ENCODE data around the gene BBX.
"Not testable (repeated sequence)": the region's sequence is repeated elsewhere in the genome, so short reads cannot be mapped to it uniquely, and the experiment has no call there.

Gene BBX

DNA sequence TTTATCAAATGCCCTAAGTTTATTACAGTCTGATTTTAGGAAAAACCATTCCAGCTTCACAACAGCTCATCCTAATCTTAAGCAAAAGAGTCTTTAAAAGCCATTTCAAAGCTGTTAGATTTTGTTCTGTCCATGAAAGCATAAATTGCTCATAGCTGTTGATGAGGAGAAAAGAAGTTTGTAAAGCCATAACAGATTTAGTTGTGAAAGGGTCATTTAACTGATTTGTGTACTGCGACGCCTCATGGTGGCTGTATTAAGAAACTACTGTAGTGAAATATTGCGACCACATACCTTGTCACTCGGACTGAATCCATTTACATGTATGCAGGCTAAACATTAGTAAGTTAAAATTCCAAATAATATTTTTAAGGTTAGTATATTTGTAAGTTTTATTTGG lies 20.9 kb downstream of the BBX start:
- DNase-seq, result peak in 1 of 2 experiments; percentile 17

DNA sequence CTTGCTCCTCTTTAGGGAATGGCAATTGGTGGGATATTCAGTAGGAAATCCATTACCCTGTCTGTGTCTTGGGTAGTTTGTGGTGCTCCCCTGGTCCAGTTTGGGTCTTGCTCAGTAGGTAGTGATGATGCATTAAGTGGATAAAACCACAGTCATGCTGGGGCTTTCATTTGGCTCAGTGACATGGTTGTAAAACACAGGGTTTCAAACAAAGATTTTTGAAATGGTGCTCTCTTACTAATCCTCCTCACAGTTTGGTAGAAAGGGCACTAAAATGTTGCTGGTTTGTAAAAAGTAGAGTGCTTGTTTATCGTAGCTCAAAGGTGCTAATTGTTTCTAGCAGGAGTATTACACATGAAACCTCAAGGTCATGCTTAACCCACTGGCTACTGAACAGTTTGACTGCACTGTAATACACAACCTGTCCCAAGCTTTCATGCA lies 22.9 kb downstream of the BBX start:
- no peak for DNase-seq

DNA sequence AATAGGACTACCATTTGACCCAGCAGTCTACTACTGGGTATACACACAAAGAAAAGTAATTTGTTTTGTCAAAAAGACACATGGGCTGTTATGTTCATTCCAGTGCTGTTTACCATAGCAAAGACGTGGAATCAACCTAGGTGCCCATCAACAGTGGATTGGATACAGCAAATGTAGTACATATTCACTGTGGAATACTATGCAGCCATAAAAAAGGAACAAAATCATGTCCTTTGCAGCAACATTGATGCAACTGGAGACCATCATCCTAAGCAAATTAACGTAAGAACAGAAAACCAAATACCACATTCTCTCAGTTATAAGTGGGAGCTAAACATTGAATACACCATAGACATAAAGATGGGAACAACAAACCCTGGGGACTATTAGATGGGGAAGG lies 25.8 kb downstream of the BBX start:
- no peak for DNase-seq

DNA sequence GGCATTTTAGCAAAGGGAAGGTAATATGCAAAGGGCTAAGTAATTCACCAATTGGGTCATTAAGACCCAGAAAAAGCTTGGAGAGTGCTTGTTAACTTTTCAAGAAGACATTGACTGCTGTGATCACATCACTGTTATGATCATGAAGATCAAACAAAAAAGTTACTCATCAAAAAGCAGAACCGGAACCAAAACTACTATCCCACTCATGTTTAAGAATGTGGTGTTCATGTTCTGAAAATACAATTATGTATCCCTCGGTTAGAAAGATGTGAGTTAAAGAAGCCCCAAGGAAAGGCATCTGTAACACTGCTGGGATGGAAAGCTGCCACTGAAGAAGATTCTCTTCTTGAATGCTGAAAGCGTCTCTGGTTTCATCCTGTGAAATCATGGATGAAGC lies 32.6 kb downstream of the BBX start:
- no peak for DNase-seq

DNA sequence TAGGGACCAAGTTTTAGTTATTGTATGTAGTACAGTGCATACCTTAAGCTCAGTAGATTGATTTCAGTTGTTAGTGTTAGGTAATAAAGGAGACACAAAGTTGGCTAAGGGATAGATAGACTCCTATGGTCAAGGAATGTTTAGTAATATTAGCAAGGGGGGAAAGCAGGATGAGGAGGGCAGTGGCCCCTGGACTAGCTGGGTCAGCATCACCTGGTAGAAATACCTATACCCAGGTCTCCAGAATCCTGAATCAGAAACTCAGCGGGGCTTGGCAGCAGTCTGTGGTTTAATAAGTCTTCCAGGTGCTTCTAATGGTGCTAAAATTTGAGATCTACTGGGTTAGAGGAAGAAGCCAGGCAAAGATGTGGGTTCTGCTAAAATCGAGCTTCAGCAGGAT lies 35.0 kb downstream of the BBX start:
- DNase-seq, result no peak

DNA sequence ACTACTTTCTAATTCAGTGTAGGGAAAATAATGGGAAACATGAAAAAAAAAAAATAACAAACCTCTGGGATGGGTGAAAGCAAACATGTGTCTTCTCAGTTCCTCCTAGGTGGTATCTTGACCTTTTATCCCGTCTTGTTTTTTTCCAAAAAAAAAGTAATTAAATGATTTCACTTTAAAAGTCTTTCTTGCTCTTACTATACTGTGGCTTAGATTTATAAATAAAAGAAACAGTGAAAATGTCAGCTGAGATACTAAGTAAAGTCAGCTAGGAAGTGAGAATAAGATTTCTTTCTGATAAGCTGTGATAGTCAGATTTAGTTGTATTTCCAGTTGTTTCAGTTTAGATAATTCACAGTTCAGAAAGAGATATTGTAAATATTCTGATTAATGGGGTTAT lies 37.4 kb downstream of the BBX start:
- no peak for DNase-seq

DNA sequence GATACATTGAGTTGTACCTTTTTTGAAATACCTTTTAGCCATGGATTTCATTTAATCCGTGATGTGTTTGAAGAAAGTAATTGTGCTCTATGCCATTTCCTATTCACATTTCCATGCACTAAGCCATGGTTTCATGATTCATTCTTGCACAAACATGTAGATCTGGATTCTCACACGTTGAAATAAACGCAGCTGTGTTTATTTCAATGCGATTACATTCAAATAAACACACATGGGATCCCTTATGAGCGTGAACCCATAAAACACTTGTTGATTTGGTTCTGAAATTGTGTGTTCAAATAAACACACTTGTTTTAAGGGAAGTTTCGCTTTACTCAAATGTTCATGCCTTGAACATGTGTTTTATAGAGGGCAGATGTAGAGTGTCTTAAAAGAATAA lies 39.2 kb downstream of the BBX start:
- DNase-seq, result no peak

DNA sequence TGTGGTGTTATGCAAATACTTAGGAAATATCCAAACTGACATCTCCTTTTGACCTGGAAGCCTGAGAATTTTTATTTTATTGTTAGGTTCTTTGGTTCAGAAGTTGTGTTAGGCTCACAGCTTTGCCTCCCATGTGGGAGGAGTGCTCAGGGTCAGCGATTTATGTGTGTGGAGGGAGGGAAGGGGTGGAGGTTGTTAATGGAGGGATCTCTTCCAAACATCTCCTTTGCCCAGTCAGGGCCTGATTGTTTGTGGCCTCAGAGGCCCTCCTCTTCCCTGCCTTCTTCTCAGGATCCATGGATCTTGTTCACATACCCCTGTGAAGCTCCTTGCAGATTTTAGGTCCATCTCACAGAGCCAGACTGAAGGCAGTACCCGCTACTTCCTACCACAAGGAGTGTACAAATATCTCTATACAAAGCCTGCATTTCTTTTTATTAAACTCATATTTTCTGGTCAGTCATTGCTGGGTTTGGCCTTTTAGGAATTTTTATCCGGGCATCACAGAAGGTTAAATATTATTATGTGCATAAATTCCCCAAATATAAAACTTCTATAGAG lies 40.3 kb downstream of the BBX start:
- no peak for DNase-seq

DNA sequence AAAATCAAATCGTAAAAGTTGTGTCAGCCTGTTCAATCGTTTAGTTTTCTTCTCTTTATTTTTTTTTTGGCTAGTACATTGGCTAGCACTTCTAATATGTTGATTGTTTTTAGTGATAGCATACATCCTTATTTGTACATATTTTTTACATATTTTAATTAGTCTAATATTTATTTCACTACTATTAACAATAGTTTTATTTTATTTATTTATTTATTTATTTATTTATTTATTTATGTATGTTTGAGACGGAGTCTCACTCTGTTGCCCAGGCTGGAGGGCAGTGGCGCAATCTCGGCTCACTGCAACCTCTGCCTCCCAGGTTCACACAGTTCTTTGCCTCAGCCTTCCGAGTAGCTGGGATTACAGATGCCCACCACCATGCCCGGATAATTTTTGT lies 42.5 kb downstream of the BBX start:
- DNase-seq, result not testable (repeated sequence)

DNA sequence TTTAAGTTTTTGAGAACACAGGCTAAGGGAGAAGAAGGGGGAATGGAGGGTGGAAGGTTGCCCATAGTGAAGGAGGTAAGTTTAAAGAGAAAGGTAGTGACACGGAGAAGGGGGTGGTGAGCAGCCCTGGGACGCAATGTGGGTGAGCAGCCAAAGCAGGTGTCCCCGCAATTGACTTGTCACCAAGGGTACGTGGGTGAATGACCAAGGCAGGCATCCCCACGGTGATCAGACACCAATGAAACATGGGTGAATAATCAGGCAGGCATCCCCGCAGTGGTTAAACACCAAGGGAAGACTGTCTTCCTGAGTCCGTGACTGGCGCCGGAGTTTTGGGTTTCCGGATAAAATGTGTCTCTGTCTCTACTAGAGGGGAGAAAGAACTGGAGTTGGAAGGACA lies 48.3 kb downstream of the BBX start:
- DNase-seq, result not testable (repeated sequence)

DNA sequence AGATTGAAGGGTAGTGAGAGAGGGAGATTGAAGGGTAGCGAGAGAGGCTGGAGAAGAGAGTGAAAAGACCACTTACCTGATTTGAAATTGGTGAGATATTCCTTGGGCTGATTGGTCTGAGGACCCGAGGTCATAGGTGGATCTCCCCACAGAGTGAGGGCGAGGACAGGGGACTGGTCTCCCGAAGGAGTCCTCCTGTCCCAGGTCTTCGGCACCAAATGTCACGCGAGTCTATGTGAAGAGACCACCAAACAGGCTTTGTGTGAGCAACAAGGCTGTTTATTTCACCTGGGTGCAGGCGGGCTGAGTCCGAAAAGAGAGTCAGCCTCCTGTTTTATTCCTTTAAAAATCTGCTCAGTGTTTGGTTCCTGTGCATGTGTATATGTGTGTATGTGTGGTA lies 48.7 kb downstream of the BBX start:
- not testable (repeated sequence) for DNase-seq

DNA sequence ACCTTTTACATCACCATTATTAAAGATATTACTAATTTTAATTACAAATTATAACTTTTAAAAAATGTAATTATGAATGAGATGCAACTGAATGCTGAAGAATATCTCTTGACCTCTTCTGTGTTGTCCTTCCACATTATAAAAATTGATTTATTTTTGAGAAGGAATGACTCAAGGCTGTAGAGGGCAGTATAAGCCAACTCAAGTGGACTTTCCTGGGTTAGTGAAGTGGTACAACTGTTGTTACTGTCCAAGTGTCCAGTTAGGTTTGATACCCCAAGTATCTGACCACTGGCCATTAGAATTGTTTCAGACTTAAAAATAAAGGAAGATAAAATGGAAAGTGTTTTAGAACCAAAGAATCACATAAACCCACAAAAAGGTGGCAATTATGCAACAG lies 51.9 kb downstream of the BBX start:
- DNase-seq, result peak; percentile 11 to 36

DNA sequence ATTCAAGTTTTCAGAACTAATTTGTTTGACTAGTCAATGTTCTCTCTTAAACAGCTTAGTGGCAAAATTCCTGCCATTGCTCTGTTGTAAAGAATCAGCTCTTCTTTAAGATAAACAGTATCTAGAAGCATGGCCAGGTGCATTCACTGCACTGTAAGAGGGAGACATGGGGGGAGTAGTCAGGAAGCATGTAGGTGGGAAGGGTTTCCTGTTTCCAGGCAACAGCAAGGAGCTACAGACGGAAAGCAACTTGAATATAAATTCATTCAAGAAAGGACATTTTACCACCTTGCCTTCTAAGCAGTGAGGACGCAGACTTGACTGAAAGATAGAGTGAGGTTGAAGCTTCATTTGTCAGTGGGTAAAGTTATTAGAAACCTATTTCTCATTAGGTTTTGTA lies 55.3 kb downstream of the BBX start:
- no peak for DNase-seq

DNA sequence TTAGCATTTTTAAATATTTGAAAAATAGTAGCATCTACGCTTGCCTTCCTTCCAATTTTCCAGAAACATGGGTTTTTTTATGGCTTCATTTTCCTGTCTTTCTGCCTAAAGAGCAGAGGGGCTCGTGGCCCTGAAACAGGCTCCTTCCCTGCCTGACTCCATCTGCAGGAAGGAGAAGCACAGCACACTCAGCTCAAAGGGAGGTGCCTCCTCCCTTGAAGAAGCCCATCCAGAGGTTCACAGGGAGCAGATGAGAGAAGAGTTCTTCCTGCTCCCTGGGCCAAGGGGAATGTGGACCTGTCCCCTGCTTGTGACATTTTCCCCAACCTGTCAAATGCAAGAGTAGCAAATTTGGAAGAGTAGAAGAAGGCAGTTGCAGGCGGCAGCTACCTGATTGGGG lies 55.8 kb downstream of the BBX start:
- no peak for DNase-seq

DNA sequence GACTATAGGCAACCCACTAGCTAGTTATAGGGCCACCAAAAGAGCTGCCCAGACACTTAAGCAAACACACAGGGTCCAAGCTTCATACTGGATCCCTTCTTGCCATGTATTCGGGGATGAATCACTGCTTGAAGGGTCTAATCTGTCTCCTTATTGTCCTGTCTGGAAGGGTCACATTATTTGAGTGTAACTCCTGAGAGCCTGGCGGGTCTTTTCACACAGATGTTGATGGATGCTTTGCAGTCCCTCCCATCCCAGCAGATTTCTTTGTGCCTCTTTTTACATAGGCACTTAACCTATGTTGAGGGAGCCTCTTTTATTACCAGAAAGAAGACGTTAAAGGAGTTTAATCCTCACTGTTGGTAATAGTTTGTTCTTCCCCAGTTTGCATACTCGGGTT lies 56.6 kb downstream of the BBX start:
- no peak for DNase-seq

DNA sequence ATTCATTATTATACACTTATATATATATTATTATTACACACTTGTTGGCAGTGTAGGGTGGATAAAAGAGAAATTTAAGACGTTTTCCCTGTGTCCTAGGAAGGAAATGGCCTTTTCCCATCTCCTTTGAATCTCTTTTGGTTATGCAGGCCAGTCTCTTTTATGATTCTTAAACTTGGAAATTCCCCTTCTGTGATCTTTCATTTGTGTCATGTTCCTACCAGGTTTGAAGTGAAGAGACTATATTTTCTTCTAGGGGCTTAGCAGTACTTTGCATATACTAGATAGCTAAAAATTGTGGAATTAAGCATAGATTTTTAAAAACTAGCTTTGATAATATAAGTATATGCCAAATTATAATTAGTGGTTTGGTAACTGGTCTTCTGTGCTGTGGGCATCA lies 58.5 kb downstream of the BBX start:
- no peak for DNase-seq

DNA sequence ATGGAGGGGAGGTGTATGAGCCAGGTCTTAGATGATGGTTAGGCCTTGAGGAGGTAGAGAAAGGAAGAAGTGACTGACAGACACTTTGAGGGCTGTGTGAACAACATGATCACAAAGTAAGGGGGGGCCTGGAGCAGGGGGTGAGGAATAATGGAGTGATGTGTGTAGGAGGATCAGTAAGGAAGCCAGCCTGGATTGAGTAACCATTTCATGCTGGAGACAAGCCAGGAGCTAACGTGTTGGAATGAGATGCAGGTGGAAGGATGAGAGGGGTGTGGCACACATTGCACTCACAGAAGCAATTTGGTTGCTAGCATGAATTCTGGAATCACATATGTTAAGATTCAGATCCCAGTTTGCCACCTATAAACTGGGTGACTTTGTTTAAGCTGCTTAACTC lies 65.5 kb downstream of the BBX start:
- no peak for DNase-seq

DNA sequence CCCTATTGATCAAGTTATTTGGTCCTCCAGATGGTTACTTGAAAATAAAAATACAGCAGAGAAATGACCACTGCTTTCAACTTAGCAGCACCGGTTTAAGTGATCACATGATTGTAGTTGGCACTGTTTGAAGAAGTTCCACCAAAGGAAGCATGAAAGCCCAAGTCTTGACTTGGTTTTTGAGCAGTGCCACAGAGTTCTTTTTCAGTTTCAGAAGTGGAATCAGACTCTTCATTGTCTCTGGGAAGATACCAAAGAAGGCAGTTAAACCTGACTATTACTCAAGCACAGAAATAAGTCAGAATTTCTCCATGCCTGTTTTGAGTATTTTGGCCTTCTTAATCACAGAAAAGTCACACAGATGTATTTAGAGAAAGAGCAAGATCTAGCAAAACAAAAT lies 66.7 kb downstream of the BBX start:
- DNase-seq, result no peak

DNA sequence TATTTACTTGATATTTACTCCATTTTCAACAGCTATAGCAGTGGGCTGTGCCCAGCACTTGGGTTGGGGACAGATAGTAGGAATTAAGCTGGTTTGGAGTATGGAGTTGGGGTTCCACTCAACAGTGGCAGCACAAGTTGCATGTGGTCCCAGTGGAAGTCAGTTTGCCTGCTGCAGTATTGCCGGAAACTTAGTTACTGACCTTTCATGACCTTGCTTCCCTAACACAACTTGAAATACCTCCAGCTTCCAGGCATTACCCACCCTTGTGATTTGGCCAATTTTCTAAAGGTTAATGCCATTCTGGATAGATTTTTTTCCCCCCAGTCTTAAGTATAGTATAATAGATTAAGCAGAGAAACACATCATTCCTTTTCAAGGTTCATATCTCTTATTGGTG lies 68.0 kb downstream of the BBX start:
- DNase-seq, result no peak

DNA sequence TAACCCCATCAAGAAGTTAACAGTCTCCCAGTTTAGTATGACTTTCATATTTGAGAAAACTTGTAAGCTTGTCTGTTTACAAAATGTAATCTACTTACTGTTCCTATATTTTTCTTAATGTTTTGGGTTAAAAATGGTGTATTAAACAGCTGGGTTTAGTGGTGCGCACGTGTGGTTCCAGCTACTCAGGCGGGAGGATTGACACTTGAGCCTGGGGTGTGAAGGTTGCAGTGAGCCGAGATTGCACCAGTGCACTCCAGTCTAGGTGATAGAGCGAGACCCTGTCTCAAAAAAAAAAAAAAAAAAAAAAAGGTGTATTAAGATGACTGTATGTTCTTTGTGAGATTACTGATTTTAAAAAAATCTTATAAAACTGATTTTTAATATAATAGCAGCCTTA lies 69.3 kb downstream of the BBX start:
- DNase-seq, result no peak

DNA sequence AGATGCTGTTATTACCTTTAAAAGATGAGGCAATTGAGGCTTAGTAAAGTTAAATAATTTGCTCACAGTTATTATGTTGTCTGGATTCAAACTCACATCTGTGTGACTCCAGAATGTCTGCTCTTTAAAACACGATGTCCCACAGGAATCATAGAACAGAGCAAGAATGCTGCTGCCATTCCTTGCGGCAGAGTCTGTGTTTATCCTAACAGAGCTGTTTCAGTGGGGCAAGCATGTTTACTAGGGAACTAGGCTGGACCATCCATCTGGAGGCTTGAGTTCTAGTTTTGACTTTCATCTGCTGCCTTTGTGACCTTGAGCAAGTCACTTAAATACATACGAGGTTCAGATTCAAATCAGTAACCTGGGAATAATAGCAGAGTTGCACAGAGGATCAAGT lies 72.1 kb downstream of the BBX start:
- DNase-seq, result no peak

DNA sequence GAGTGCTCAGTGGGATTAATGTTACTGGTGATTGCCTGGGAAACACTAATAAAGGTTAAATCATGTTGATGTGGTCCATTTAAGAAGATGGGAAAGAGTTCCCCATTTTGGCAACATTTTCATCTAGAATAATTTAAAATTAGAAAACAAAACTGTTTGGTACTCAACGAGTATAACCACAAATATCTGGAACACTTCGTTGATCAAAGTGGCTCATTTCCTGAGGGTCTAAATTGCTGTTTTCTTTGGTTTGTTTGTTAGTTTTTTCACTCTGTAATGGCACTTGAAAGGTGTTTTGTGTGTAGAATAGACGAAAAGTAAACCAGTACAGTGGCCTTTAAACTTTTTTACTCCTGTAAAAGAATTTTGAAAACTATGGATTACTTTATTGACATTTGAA lies 73.9 kb downstream of the BBX start:
- DNase-seq, result no peak

DNA sequence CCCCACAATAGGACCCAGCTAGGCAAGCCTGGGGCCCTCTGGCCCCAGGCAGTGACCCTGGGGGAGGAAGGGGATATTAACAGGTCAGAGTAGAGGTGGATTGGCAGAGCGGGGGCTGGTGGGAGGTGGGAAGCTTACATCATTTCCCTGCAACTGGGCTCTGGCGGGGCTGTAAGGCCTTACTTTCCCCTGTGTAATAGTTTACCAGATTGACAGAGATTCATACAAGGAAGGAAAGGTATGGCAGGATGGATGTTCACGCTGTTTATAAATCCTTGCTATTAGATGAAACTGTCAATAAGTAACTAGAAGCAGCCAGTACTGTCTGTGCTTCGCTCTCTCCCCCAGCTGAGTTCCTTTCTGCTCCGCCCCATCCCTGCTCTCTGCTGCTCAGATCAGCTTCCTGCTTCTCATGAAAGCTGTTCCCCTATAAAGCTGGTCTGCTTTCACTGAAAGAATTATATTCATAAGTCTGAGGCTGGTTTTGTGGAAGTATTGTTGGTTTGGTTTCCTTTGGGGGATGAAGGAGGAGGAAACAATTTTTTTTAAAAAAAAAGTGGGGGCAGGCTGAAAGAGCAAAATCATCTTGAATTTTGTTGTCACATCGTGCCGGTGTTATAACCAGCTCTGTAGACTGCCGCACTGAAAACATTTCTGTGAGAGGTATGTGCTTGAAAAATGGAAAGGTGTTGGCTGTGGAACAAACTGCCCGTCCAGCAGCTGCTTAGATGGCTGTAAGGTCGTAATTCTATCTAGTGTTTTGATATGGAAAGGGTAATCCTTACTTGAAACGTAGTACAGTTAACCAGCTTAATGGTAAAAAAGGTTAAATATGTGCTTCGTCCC lies 76.4 kb downstream of the BBX start:
- peak; percentile 11 to 49 for DNase-seq

DNA sequence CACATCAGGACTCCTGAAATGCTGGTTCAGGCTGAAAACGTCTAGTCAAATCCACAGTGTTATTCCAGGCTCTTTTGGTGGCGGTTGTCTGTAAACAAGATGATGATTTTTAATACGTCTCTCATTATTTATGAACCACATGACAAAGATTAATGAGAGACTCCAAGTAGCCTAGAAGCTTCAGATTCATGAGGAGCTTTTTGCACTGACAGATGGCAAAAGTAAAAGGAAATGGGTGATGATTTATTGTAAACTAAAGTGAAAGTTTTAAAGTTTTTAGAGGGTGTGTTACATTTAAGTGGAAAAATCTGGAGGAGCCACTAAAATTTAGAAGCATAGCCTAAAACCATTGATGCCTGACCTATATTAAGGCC lies 77.0 kb downstream of the BBX start:
- no peak for DNase-seq

DNA sequence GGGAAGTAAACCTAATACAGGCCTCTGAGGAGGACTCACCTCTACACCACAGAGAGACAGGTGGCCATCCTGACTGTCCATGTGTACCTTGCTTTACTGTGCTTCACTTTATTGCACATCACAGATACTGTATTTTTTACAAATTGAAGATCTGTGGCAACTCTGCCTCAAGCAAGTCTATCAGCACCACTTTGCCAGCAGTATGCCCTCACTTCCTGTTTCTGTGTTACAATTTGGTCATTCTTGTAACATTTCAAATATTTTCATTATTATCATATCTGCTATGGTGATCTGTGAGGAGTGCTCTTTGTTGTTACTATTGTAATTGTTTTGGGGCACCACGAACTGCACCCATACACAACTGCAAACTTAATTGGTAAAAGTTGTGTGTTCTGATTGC lies 78.0 kb downstream of the BBX start:
- DNase-seq, result no peak
